ENCODE measurements around the gene C17orf50.
"Not testable (repeated sequence)": the region's sequence is repeated elsewhere in the genome, so short reads cannot be mapped to it uniquely, and the experiment has no call there.

Gene C17orf50

GRCh38 chr17:35751541-35751940 lies 9.1 kb upstream of the C17orf50 start:
- not testable (repeated sequence) for DNase-seq; H3K9me3 Mint-ChIP-seq; H3K27ac Mint-ChIP-seq; ATAC-seq (replicated peaks); H3K4me3 Mint-ChIP-seq; H3K36me3 Mint-ChIP-seq
- Mint-ChIP-seq H3K27me3 (peaks cover 57 to 63% of the 10 kb centered on the region in 2 donors), H3K4me1 (peaks cover 12 to 27% of the 10 kb centered on the region in 2 donors)

GRCh38 chr17:35752471-35752870 lies 8.2 kb upstream of the C17orf50 start:
- ATAC-seq (replicated peaks) (no peak), DNase-seq (no peak)
- peaks cover 53 to 63% of the 10 kb centered on the region in 2 donors for H3K27me3 Mint-ChIP-seq
- no peaks in the 10 kb centered on the region for H3K36me3 Mint-ChIP-seq
- H3K4me3 Mint-ChIP-seq = no peak overlapping the region
- H3K27ac Mint-ChIP-seq = no peak overlapping the region
- no peaks in the 10 kb centered on the region for H3K9me3 Mint-ChIP-seq
- H3K4me1 Mint-ChIP-seq = peaks cover 9 to 27% of the 10 kb centered on the region in 2 donors

- peaks cover 9 to 26% of the 10 kb centered on the region in 2 donors for H3K4me1 Mint-ChIP-seq
- H3K36me3 Mint-ChIP-seq = no peaks in the 10 kb centered on the region
- H3K9me3 Mint-ChIP-seq = no peaks in the 10 kb centered on the region
- DNase-seq = no peak
- H3K27me3 Mint-ChIP-seq = peaks cover 49 to 57% of the 10 kb centered on the region in 2 donors
- H3K27ac Mint-ChIP-seq = no peak within 1 kb of the TSS
- ATAC-seq (replicated peaks) = no peak
- no peak within 1 kb of the TSS for H3K4me3 Mint-ChIP-seq
Observed at GRCh38 chr17:35752945-35753764, 7.5 kb upstream of the C17orf50 start, which contains the start of gene GAS2L2. GAS2L2 (minus strand) TSS chr17:35753239; CDS start chr17:35752850, 389 bp downstream.

GRCh38 chr17:35757243-35757642 lies 3.4 kb upstream of the C17orf50 start:
- Mint-ChIP-seq H3K4me1 (peaks cover 2 to 6% of the 10 kb centered on the region in 2 donors), H3K9me3 (no peaks in the 10 kb centered on the region), H3K4me3 (no peak overlapping the region), H3K27me3 (peaks cover 11 to 16% of the 10 kb centered on the region in 2 donors), H3K27ac (no peak overlapping the region), H3K36me3 (no peaks in the 10 kb centered on the region)
- DNase-seq (no peak), ATAC-seq (replicated peaks) (no peak)

GRCh38 chr17:35761601-35762000 lies 914 bp downstream of the C17orf50 start:
- H3K27me3 Mint-ChIP-seq = no peaks in the 10 kb centered on the region
- no peak overlapping the region for H3K27ac Mint-ChIP-seq
- ATAC-seq (replicated peaks) = no peak
- H3K4me3 Mint-ChIP-seq = no peak overlapping the region
- H3K36me3 Mint-ChIP-seq = no peaks in the 10 kb centered on the region
- H3K4me1 Mint-ChIP-seq = peaks cover 8 to 11% of the 10 kb centered on the region in 2 donors
- no peaks in the 10 kb centered on the region for H3K9me3 Mint-ChIP-seq
- no peak for DNase-seq

- Mint-ChIP-seq H3K36me3 (no peaks in the 10 kb centered on the region), H3K9me3 (no peaks in the 10 kb centered on the region), H3K4me1 (peaks cover 8 to 11% of the 10 kb centered on the region in 2 donors), H3K4me3 (peak overlapping the region; percentile 87 to 90), H3K27ac (no peak overlapping the region), H3K27me3 (peaks cover 4 to 14% of the 10 kb centered on the region in 2 donors)
- ATAC-seq (replicated peaks) (no peak), DNase-seq (no peak)
Observed at GRCh38 chr17:35763767-35764122, 3.1 kb downstream of the C17orf50 start.

GRCh38 chr17:35764123-35764991 lies 3.7 kb downstream of the C17orf50 start:
- H3K9me3 Mint-ChIP-seq = no peaks in the 10 kb centered on the region
- H3K27me3 Mint-ChIP-seq = peaks cover 4 to 17% of the 10 kb centered on the region in 2 donors
- DNase-seq = peak; percentile 86
- peak overlapping the region; percentile 87 to 90 for H3K4me3 Mint-ChIP-seq
- H3K36me3 Mint-ChIP-seq = no peaks in the 10 kb centered on the region
- H3K4me1 Mint-ChIP-seq = peaks cover 8 to 11% of the 10 kb centered on the region in 2 donors
- H3K27ac Mint-ChIP-seq = peak overlapping the region; percentile 2
- ATAC-seq (replicated peaks) = peak; percentile 92 to 93

GRCh38 chr17:35765086-35765710 lies 4.5 kb downstream of the C17orf50 start:
- ATAC-seq (replicated peaks) = no peak
- Mint-ChIP-seq H3K4me3 (peak overlapping the region; percentile 87 to 90), H3K4me1 (peaks cover 8 to 11% of the 10 kb centered on the region in 2 donors), H3K9me3 (no peaks in the 10 kb centered on the region), H3K27me3 (peaks cover 7 to 20% of the 10 kb centered on the region in 2 donors), H3K27ac (peak overlapping the region; percentile 25), H3K36me3 (no peaks in the 10 kb centered on the region)
- DNase-seq = no peak

- DNase-seq = no peak
- Mint-ChIP-seq H3K27me3 (peaks cover 7 to 20% of the 10 kb centered on the region in 2 donors), H3K9me3 (no peaks in the 10 kb centered on the region), H3K4me3 (no peak overlapping the region), H3K4me1 (peaks cover 8 to 11% of the 10 kb centered on the region in 2 donors), H3K36me3 (no peaks in the 10 kb centered on the region), H3K27ac (no peak overlapping the region)
- no peak for ATAC-seq (replicated peaks)
Observed at GRCh38 chr17:35765756-35766488, 5.2 kb downstream of the C17orf50 start.

- no peak for DNase-seq
- no peak overlapping the region for H3K4me3 Mint-ChIP-seq
- H3K36me3 Mint-ChIP-seq = no peaks in the 10 kb centered on the region
- no peaks in the 10 kb centered on the region for H3K9me3 Mint-ChIP-seq
- H3K4me1 Mint-ChIP-seq = peaks cover 8 to 11% of the 10 kb centered on the region in 2 donors
- no peak for ATAC-seq (replicated peaks)
- peaks cover 7 to 20% of the 10 kb centered on the region in 2 donors for H3K27me3 Mint-ChIP-seq
- H3K27ac Mint-ChIP-seq = no peak overlapping the region
Observed at GRCh38 chr17:35766489-35766877, 5.8 kb downstream of the C17orf50 start.

GRCh38 chr17:35766903-35767510 lies 6.3 kb downstream of the C17orf50 start:
- Mint-ChIP-seq H3K4me3 (no peak overlapping the region), H3K27ac (no peak overlapping the region), H3K4me1 (peaks cover 8 to 11% of the 10 kb centered on the region in 2 donors), H3K36me3 (no peaks in the 10 kb centered on the region), H3K27me3 (peaks cover 10 to 20% of the 10 kb centered on the region in 2 donors), H3K9me3 (no peaks in the 10 kb centered on the region)
- ATAC-seq (replicated peaks) (no peak), DNase-seq (no peak)

GRCh38 chr17:35768797-35769196 lies 8.1 kb downstream of the C17orf50 start:
- no peak for DNase-seq
- no peak for ATAC-seq (replicated peaks)
- H3K4me3 Mint-ChIP-seq = no peak overlapping the region
- H3K27me3 Mint-ChIP-seq = peaks cover 18 to 20% of the 10 kb centered on the region in 2 donors
- no peaks in the 10 kb centered on the region for H3K36me3 Mint-ChIP-seq
- peaks cover 8 to 11% of the 10 kb centered on the region in 2 donors for H3K4me1 Mint-ChIP-seq
- no peak overlapping the region for H3K27ac Mint-ChIP-seq
- H3K9me3 Mint-ChIP-seq = no peaks in the 10 kb centered on the region

- Mint-ChIP-seq H3K27ac (peak overlapping the region; percentile 20), H3K27me3 (peaks cover 20 to 26% of the 10 kb centered on the region in 2 donors)
Observed at GRCh38 chr17:35769895-35770486, 9.3 kb downstream of the C17orf50 start.

More at GRCh38 chr17:35769895-35770486, 9.3 kb downstream of the C17orf50 start:
- H3K9me3 Mint-ChIP-seq = no peaks in the 10 kb centered on the region
- ATAC-seq (replicated peaks) (no peak), DNase-seq (no peak)
- peaks cover 2 to 3% of the 10 kb centered on the region in 2 donors for H3K4me1 Mint-ChIP-seq
- H3K36me3 Mint-ChIP-seq = no peaks in the 10 kb centered on the region
- H3K4me3 Mint-ChIP-seq = no peak overlapping the region
